ENCODE results near the gene ZRANB1.

The ZRANB1 gene

DNA sequence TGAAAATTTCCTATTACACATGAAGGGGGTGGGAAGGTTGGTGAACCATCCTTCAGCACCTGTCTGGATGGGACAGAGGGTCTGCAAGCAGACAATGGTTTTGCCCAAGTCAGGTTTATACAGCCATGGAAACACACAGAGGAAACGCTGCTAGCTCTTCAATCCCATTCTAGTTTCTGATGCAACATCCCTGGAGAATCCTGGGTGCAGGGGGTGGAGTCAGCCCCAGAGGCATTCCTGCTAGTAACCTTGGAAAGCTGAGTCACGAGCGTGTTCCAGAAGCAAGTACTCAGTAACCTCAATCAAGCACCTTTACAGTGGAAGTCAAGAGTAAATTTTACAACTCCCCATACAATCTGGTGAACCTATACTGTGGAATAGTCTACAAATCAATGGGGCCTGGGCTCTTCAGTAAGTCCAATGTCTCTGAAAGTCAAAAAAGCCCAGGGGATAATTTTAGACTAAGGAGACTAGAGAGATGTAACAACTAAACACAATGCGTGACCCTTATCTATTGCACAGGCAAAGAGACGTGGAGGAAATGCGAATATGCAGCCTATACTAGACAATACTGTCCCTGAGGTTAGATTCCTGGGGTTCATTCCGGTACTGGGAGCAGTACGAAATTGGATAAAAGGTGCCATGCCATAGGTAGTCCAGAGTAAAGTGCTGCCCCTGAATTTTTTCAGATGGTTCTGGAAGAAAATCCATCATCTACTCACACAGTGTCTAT, 95.4 kb downstream of the ZRANB1 start:
- no peak for DNase-seq (ENCODE audit: low spot score)

More for the DNA sequence above, 95.4 kb downstream of the ZRANB1 start:
- Mint-ChIP-seq H3K36me3 (ENCODE audit: low read depth) (no peaks in the 10 kb centered on the region), H3K9me3 (no peaks in the 10 kb centered on the region), H3K27ac (no peak overlapping the region), H3K27me3 (ENCODE audit: low read depth) (no peaks in the 10 kb centered on the region), H3K4me1 (ENCODE audit: low read depth) (no peaks in the 10 kb centered on the region), H3K4me3 (no peak overlapping the region)

Data from T-helper 2 cell treated with Interferon-gamma antibody and Interleukin-4, amounts not matched to agents 5 μg/mL and 100 μg/mL, for 36 hours (primary cell).